ENCODE measurements around the gene RNF180. TPM values are rescaled to one million over a fixed set of nuclear protein-coding genes. Genes with fewer than 3 reads are reported as not detected.

RNF180 gene
- total and polyA plus RNA-seq, 2 of the 8 experiments (the other 6 are each of a cell fraction or from before 2014, with no cell fraction given), result 0.39 to 2.3 TPM

DNA sequence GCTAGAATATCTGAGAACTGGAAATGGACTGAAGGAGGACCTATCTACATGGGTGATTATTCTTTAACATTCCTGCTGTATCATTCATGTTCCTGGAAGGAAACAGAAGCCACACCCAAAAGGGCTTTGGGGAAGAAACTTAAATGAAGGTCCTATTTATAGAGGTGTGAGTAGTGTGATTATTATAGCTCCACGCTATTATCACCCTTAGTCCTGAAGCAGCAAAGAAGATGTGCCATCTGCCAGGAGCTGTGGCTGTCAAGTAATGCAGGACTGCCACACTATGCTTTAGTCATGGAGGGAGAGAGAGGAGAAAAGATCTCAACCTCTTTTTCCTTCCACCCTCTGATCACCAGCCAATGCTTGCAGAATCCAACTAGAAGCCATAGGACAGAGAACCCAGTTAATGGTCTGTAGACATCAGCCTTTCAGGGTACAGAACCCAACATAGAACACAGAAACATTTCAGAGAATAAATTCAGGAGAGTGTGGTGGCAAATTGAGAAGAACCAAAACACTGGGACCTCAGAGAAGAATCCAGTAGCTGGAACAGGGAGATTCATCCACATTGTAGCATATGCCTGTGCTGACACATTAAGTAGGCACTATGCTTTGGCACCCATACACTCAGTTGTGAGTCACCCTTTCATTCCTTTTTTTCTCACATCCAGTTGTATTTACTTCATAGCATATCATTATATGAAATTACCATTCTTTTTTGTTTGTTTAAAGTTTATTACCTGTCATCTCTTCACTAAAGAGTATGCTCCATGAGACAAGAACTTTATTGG lies 21.0 kb upstream of the RNF180 start:
- no peak overlapping the region for H3K14ac ChIP-seq (ENCODE audit: insufficient read length)
- no peaks in the 10 kb centered on the region; a peak in 1 of 7 replicates for H3K4me1 ChIP-seq (replicated peaks in 1 of 4; ENCODE audit: control insufficient read depth in 3 of 4, insufficient read depth in 4 of 4, low read length in 3 of 4)
- H2AFZ ChIP-seq (ENCODE audit: low read length), result no peak overlapping the region
- no peak overlapping the region for H3K4me2 ChIP-seq (ENCODE audit: insufficient read depth in 1 of 2, low read depth in 2 of 2, low read length in 2 of 2)
- FAIRE-seq (no peak), DNase-seq (ENCODE audit: low read depth in 1 of 2, low spot score in 2 of 2) (no peak)
- no peaks in the 10 kb centered on the region for H3K79me2 ChIP-seq (ENCODE audit: control insufficient read depth in 1 of 2, insufficient read depth in 2 of 2, low read length in 2 of 2)
- H3K23me2 ChIP-seq (ENCODE audit: low read depth, low read length), result no peaks in the 10 kb centered on the region
- CTCF ChIA-PET (ENCODE audit: partially characterized antibody), result interaction anchor here (1.1 to 4.9 kb wide), 5 partner anchors 17 to 467 kb away, joined by 3 to 30 read pairs (median 9); no protein-coding TSS in a partner anchor
- no peak overlapping the region for H4K91ac ChIP-seq (replicated peaks; ENCODE audit: insufficient read length, low read length)
- H3K36me3 ChIP-seq (ENCODE audit: control insufficient read depth in 2 of 4, insufficient read depth in 4 of 4, low read length in 3 of 4), result no peaks in the 10 kb centered on the region
- H3K27ac ChIP-seq (ENCODE audit: low read depth, low read length), result no peak overlapping the region
- H2AK5ac ChIP-seq (ENCODE audit: low read depth, low read length), result no peak overlapping the region
- H3K23ac ChIP-seq (ENCODE audit: insufficient read length), result no peak overlapping the region
- no peak overlapping the region for H2BK20ac ChIP-seq (ENCODE audit: low read length)
- POLR2A ChIA-PET (ENCODE audit: partially characterized antibody), result no interaction called here
- H4K5ac ChIP-seq (ENCODE audit: insufficient read length, low read depth, low read length), result no peak overlapping the region
- H3K79me1 ChIP-seq (ENCODE audit: low read depth, low read length), result no peaks in the 10 kb centered on the region
- no peak overlapping the region for H2BK120ac ChIP-seq (replicated peaks; ENCODE audit: low read depth, low read length)
- H4K20me1 ChIP-seq (replicated peaks in 1 of 2; ENCODE audit: control insufficient read depth in 1 of 2, insufficient read depth in 2 of 2, low read length in 2 of 2), result no peaks in the 10 kb centered on the region
- no peak overlapping the region for H3K56ac ChIP-seq (replicated peaks; ENCODE audit: insufficient read length, low read depth, low read length)
- no peak overlapping the region for H3K4ac ChIP-seq (replicated peaks; ENCODE audit: insufficient read length, low read depth, low read length)
- 82% methylated on average over 1 of the region's 1 CpG; no CpG with 5 or more reads in 1 of the 2 experiments for WGBS, 2 experiments (ENCODE audit: extremely low coverage in 1 of 2, insufficient coverage in 1 of 2, insufficient read length in 1 of 2, insufficient replicate concordance in 2 of 2, low coverage in 1 of 2, low lambda C conversion rate in 2 of 2, missing lambda C conversion rate in 1 of 2)
- no peak overlapping the region for H2BK5ac ChIP-seq (ENCODE audit: low read depth, low read length)
- H3K27me3 ChIP-seq (replicated peaks in 1 of 4; ENCODE audit: control insufficient read depth in 3 of 4, extremely low read depth in 1 of 4, insufficient read depth in 3 of 4, low read length in 3 of 4), result no peaks in the 10 kb centered on the region
- H3K4me3 ChIP-seq (ENCODE audit: extremely low read depth in 1 of 4, insufficient read depth in 2 of 4, low read depth in 3 of 4, low read length in 4 of 4), result no peak overlapping the region
- no peak overlapping the region for H2BK12ac ChIP-seq (ENCODE audit: low read depth, low read length)
- no peak overlapping the region for H3K18ac ChIP-seq (ENCODE audit: extremely low read depth, low read length)
- H3K9me3 ChIP-seq (ENCODE audit: insufficient read depth in 2 of 2, low read depth in 1 of 2, low read length in 1 of 2), result peaks cover 0 to under 1% of the 10 kb centered on the region in 2 experiments; a peak in 1 of 4 replicates
- H2BK15ac ChIP-seq (ENCODE audit: low read length), result no peak overlapping the region
- H4K8ac ChIP-seq (ENCODE audit: extremely low read depth, insufficient read depth, low read length), result no peak overlapping the region
- no peak overlapping the region for H3K9ac ChIP-seq (replicated peaks in 1 of 4; ENCODE audit: extremely low read depth in 1 of 4, low read depth in 3 of 4, low read length in 3 of 4)
- TF ChIP-seq EP300 (IDR thresholded peaks at IDR 0.05; ENCODE audit: borderline replicate concordance in 1 of 2, low read depth in 2 of 2, low read length in 2 of 2) (no peak), SP2 (IDR thresholded peaks at IDR 0.05; ENCODE audit: low read length) (no peak), SIRT6 (IDR thresholded peaks at IDR 0.05; ENCODE audit: low read length) (no peak), RAD21 (IDR thresholded peaks at IDR 0.05 in 1 of 2, conservative IDR thresholded peaks at IDR 0.05 in 1 of 2; ENCODE audit: low read depth in 2 of 2, low read length in 2 of 2) (no peak), CREB1 (IDR thresholded peaks at IDR 0.05) (no peak), PHF8 (conservative IDR thresholded peaks at IDR 0.05; ENCODE audit: low read depth, low read length) (no peak), RBBP5 (IDR thresholded peaks at IDR 0.05; ENCODE audit: borderline replicate concordance, low read depth, low read length) (no peak), EZH2 (IDR thresholded peaks at IDR 0.05; ENCODE audit: low read depth, low read length, severe bottlenecking) (no peak), SUZ12 (IDR thresholded peaks at IDR 0.05; ENCODE audit: low read length) (no peak), BACH1 (IDR thresholded peaks at IDR 0.05; ENCODE audit: low read length) (no peak)
- TF ChIP-seq, protein P1, sequence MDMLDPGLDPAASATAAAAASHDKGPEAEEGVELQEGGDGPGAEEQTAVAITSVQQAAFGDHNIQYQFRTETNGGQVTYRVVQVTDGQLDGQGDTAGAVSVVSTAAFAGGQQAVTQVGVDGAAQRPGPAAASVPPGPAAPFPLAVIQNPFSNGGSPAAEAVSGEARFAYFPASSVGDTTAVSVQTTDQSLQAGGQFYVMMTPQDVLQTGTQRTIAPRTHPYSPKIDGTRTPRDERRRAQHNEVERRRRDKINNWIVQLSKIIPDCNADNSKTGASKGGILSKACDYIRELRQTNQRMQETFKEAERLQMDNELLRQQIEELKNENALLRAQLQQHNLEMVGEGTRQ (IDR thresholded peaks at IDR 0.05; ENCODE audit: low read length), result no peak
